KMS-11 (cell line): ENCODE data around the gene CEPT1.
A peak's percentile ranks its signal among the peaks of the same experiment; 100 is the strongest.
"Not testable (repeated sequence)": the region's sequence is repeated elsewhere in the genome, so short reads cannot be mapped to it uniquely, and the experiment has no call there.

ENCODE experiments used
- H2AFZ ChIP-seq: fragments of 200-600 bp; sonication (generic); 2 replicates; pipeline ENCODE4 v1.6.1; 2016; ENCODE audit warnings: antibody characterized with exemption, mixed run types, low read depth
- H3K27ac ChIP-seq: fragments of 200-600 bp; sonication (generic); 2 replicates; pipeline ENCODE4 v1.6.1; 2016; ENCODE audit warnings: mild to moderate bottlenecking, mixed run types
- H3K27me3 ChIP-seq: fragments of 200-600 bp; sonication (generic); 2 replicates; pipeline ENCODE4 v1.6.1; 2017; ENCODE audit warnings: mild to moderate bottlenecking, low read depth, mixed run types, moderate library complexity; ENCODE audit not compliant: insufficient read depth
- H3K36me3 ChIP-seq: fragments of 200-600 bp; sonication (generic); 2 replicates; pipeline ENCODE4 v1.6.1; 2017; ENCODE audit warnings: mild to moderate bottlenecking, mixed run types; ENCODE audit not compliant: insufficient read depth
- H3K4me1 ChIP-seq: fragments of 200-600 bp; sonication (generic); 2 replicates; pipeline ENCODE4 v1.6.1; 2016; ENCODE audit warnings: mild to moderate bottlenecking, low read depth, mixed run types; ENCODE audit not compliant: poor library complexity, severe bottlenecking
- H3K4me2 ChIP-seq: fragments of 200-600 bp; sonication (generic); 2 replicates; pipeline ENCODE4 v1.7.0; 2016; ENCODE audit warnings: mild to moderate bottlenecking, mixed run types
- H3K4me3 ChIP-seq: fragments of 200-600 bp; sonication (generic); IDR thresholded peaks from 2 replicates; pipeline ENCODE4 v1.6.1; 2017; ENCODE audit warnings: low read depth, low read length, mixed read lengths; ENCODE audit not compliant: insufficient read depth
- H3K79me2 ChIP-seq: fragments of 200-600 bp; sonication (generic); 2 replicates; pipeline ENCODE4 v1.6.1; 2016; ENCODE audit warnings: low read depth, mixed run types; ENCODE audit not compliant: insufficient read depth
- H3K9ac ChIP-seq: fragments of 200-600 bp; sonication (generic); 2 replicates; pipeline ENCODE4 v1.6.1; 2016; ENCODE audit warnings: mild to moderate bottlenecking, mixed run types
- H4K20me1 ChIP-seq: fragments of 200-600 bp; sonication (generic); 2 replicates; pipeline ENCODE4 v1.6.1; 2016; ENCODE audit warnings: mild to moderate bottlenecking, mixed run types; ENCODE audit not compliant: insufficient read depth
- TF ChIP-seq, protein P1 (sequence below): fragments of 200-600 bp; sonication (generic); conservative IDR thresholded peaks from 2 replicates; pipeline ENCODE4 v1.6.1; 2017; ENCODE audit warnings: low read depth, mild to moderate bottlenecking, antibody characterized with exemption, low read length, moderate library complexity, mixed read lengths

Gene CEPT1

DNA sequence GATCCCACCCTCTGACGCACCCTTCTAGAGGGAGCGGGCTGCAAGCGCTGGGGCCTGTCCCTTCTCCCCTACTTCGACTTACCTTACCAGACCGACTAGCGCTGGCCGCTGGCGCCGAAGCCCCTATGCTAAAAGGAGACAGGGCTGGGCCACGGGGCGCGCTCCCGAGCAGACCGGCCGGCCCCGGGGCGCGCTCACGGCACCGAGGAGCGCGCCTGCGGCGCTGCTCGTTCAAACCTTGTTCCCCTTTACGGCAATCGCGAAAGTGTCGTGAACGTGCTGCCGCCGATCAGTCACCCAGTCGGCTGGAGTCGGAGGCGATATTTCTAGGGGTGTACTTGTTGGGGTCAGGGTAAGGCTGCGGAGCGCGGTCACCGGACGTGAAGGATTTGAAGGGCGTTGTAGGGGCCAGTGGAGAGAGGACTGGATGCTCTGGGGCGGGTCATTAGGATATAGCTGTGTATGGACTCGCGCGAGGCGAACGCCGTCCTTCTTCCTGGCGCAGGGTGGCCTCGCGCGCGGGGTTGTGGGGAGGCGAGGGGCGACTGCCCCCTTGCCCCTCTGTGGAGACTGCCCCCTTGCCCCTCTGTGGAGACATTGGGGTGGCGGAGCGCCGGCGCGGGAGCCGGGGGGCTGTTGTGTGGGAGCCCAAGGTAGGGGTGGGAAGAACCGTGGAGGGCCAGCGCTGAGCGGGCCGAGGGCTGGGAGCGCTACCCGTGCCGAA is at the start of gene CEPT1, which contains the start of gene DRAM2:
TSS of gene CEPT1 (plus strand) at position 268 of the 724 bp plus-strand sequence. CDS start 7,492 bp downstream, outside the sequence.
TSS of gene DRAM2 (minus strand) at position 138 of the 724 bp plus-strand sequence. CDS start 8,539 bp downstream, outside the sequence.
- Histone ChIP-seq H3K9ac (peak within 1 kb of the TSS; percentile 69), H3K27ac (peak within 1 kb of the TSS; percentile 79), H3K36me3 (no peaks in the 10 kb centered on the region), H3K79me2 (peaks cover 45% of the 10 kb centered on the region), H3K27me3 (no peaks in the 10 kb centered on the region), H3K4me1 (peaks cover 17% of the 10 kb centered on the region), H4K20me1 (no peaks in the 10 kb centered on the region), H2AFZ (peak within 1 kb of the TSS; percentile 86), H3K4me2 (peak within 1 kb of the TSS; percentile 76), H3K4me3 (peak within 1 kb of the TSS; percentile 39)
- TF ChIP-seq, protein P1, sequence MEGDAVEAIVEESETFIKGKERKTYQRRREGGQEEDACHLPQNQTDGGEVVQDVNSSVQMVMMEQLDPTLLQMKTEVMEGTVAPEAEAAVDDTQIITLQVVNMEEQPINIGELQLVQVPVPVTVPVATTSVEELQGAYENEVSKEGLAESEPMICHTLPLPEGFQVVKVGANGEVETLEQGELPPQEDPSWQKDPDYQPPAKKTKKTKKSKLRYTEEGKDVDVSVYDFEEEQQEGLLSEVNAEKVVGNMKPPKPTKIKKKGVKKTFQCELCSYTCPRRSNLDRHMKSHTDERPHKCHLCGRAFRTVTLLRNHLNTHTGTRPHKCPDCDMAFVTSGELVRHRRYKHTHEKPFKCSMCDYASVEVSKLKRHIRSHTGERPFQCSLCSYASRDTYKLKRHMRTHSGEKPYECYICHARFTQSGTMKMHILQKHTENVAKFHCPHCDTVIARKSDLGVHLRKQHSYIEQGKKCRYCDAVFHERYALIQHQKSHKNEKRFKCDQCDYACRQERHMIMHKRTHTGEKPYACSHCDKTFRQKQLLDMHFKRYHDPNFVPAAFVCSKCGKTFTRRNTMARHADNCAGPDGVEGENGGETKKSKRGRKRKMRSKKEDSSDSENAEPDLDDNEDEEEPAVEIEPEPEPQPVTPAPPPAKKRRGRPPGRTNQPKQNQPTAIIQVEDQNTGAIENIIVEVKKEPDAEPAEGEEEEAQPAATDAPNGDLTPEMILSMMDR, result no peak

DNA sequence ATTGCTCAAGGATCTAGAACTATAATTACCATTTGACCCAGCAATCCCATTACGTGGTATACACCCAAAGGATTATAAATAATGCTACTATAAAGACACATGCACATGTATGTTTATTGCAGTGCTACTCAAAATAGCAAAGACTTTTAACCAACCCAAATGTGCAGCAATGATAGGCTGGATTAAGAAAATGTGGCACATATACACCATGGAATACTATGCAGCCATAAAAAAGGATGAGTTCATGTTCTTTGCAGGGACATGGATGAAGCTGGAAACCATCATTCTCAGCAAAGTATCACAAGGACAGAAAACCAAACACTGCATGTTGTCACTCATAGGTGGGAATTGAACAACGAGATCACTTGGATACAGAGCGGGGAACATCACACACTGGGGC is 44.6 kb upstream of the CEPT1 start:
- not testable (repeated sequence) for H4K20me1 ChIP-seq, H3K36me3 ChIP-seq, H3K9ac ChIP-seq, H3K79me2 ChIP-seq, H3K4me2 ChIP-seq, H3K27ac ChIP-seq, H3K4me1 ChIP-seq, H3K27me3 ChIP-seq, H3K4me3 ChIP-seq, H2AFZ ChIP-seq

DNA sequence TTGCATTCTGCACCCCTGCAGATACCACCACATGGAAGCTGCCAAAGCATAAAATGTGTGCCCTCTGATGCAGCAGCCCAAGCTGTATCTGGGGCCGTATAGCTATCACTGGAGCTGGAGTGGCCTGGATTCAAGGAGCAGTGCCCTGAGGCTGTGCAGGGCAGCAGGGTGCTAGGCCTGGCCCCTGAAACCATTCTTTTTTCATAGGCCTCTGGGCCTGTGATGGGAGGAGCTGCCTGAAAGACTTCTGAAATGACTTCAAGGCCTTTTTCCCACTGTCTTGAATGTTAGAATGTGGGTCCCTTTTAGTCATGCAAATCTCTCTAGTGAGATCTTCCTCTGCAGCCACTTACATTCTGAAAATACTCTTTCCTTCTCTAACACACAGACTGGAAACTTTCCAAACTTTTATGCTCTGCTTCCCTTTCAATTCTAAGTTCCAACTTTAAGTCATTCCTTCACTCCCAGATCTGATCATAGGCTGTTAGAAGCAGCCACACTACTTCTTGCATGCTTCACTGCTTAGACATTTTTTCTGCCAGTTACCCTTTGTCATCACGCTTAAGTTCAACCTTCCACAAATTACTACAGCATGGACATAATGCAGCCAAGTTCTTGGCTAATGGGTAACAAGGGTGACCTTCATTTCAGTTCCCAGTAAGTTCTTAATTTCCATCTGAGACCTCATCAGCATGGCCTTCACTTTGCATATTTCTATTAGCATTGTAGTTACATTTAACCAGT is 42.5 kb upstream of the CEPT1 start:
- no peak overlapping the region for H3K4me2 ChIP-seq
- no peak overlapping the region for H3K27ac ChIP-seq
- H3K27me3 ChIP-seq, result no peaks in the 10 kb centered on the region
- no peak overlapping the region for H3K4me3 ChIP-seq
- no peaks in the 10 kb centered on the region for H3K4me1 ChIP-seq
- no peaks in the 10 kb centered on the region for H4K20me1 ChIP-seq
- no peaks in the 10 kb centered on the region for H3K36me3 ChIP-seq
- no peak overlapping the region for H3K9ac ChIP-seq
- TF ChIP-seq, protein P1, result no peak
- H3K79me2 ChIP-seq, result no peaks in the 10 kb centered on the region
- H2AFZ ChIP-seq, result no peak overlapping the region

DNA sequence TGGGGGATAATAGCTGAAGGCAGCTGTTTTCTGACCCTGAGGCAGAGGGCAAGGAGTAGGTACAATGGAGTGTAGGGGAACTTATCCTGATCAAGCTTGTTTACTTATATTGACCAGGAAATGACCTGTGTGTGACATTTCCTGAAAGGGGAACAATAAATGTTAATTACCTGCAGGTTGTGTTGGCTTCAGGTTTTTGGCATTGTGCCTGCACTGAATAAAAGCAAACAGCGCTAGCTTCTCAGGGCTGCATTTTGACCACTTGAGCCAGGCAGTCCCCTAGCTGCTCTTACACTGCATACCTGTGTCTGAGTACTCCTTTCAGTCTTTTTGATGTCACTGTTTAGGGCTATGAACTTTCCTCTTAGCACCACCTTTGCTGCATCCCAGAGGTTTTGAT is 40.7 kb upstream of the CEPT1 start:
- Histone ChIP-seq H4K20me1 (no peaks in the 10 kb centered on the region), H3K27me3 (no peaks in the 10 kb centered on the region), H3K4me3 (no peak overlapping the region), H3K4me2 (no peak overlapping the region), H2AFZ (no peak overlapping the region), H3K79me2 (no peaks in the 10 kb centered on the region), H3K27ac (no peak overlapping the region), H3K36me3 (no peaks in the 10 kb centered on the region), H3K9ac (no peak overlapping the region), H3K4me1 (no peaks in the 10 kb centered on the region)
- TF ChIP-seq, protein P1, result no peak
